ENCODE measurements around the gene AKT1S1. TPM values are rescaled to one million over a fixed set of nuclear protein-coding genes. Genes with fewer than 3 reads are reported as not detected.

The AKT1S1 gene
- total and polyA plus RNA-seq, 2 of the 13 experiments (the other 11 are each of a cell fraction or from before 2014, with no cell fraction given) = 13.5 to 27.8 TPM

- TF ChIP-seq DNMT3B (CRISPR knock-in tag; conservative IDR thresholded peaks at IDR 0.05) (no peak), SUZ12 (IDR thresholded peaks at IDR 0.05; ENCODE audit: low read depth, low read length) (no peak), HOXA3 (CRISPR knock-in tag; IDR thresholded peaks at IDR 0.05) (peak; percentile 88), SKI (IDR thresholded peaks at IDR 0.05; ENCODE audit: partially characterized antibody) (no peak), FOXC1 (CRISPR knock-in tag; IDR thresholded peaks at IDR 0.05; ENCODE audit: borderline replicate concordance) (peak; percentile 85; the same call in 1 of the 2 replicates), ONECUT2 (CRISPR knock-in tag; IDR thresholded peaks at IDR 0.05) (no peak), ZNF598 (CRISPR knock-in tag; IDR thresholded peaks at IDR 0.05; ENCODE audit: borderline replicate concordance) (no peak), ZNF496 (CRISPR knock-in tag; IDR thresholded peaks at IDR 0.05; ENCODE audit: insufficient replicate concordance) (no peak), ZNF256 (CRISPR knock-in tag; conservative IDR thresholded peaks at IDR 0.05) (no peak), ZKSCAN8 (CRISPR knock-in tag; IDR thresholded peaks at IDR 0.05; ENCODE audit: borderline replicate concordance) (no peak), MTA1 (CRISPR knock-in tag; IDR thresholded peaks at IDR 0.05; ENCODE audit: borderline replicate concordance) (peak; percentile 56; the same call in 1 of the 2 replicates), ZNF672 (CRISPR knock-in tag; IDR thresholded peaks at IDR 0.05) (no peak), SOX6 (IDR thresholded peaks at IDR 0.05) (no peak), SOX6 (CRISPR knock-in tag; IDR thresholded peaks at IDR 0.05) (peak; percentile 73; the same call in 1 of the 2 replicates), KDM5B (CRISPR knock-in tag; IDR thresholded peaks at IDR 0.05; ENCODE audit: borderline replicate concordance) (peak; percentile 71; the same call in 1 of the 2 replicates), PRPF4 (IDR thresholded peaks at IDR 0.05; ENCODE audit: low read depth, low read length, poor library complexity, severe bottlenecking) (no peak), MTF1 (CRISPR knock-in tag; IDR thresholded peaks at IDR 0.05) (no peak), ZNF770 (CRISPR knock-in tag; IDR thresholded peaks at IDR 0.05) (0 out of 2 replicates have a peak, but pooled peaks have one; percentile 9), SMAD1 (CRISPR knock-in tag; IDR thresholded peaks at IDR 0.05; ENCODE audit: borderline replicate concordance, low read depth) (0 out of 2 replicates have a peak, but pooled peaks have one; percentile 54), HOXD1 (CRISPR knock-in tag; IDR thresholded peaks at IDR 0.05) (no peak; the same call in 1 of the 2 replicates), ZNF891 (CRISPR knock-in tag; IDR thresholded peaks at IDR 0.05) (no peak; the same call in 1 of the 2 replicates), ISX (CRISPR knock-in tag; conservative IDR thresholded peaks at IDR 0.05) (no peak), SIX4 (CRISPR knock-in tag; IDR thresholded peaks at IDR 0.05) (no peak), PRDM15 (CRISPR knock-in tag; IDR thresholded peaks at IDR 0.05) (peak; percentile 13; the same call in 1 of the 2 replicates), ZNF768 (CRISPR knock-in tag; IDR thresholded peaks at IDR 0.05) (0 out of 2 replicates have a peak, but pooled peaks have one; percentile 52)
Observed at GRCh38 chr19:49866933-49867782, 10.0 kb downstream of the AKT1S1 start, which contains the start of gene PNKP (continued).
